PC-3 (cell line): ENCODE results near the gene SETBP1. TPM values are rescaled to one million over a fixed set of nuclear protein-coding genes. Genes with fewer than 3 reads are reported as not detected.

Experiments used
- ATAC-seq: fragments of 200-7000 bp; cut with Tn5 transposase; 2 replicates; pipeline ENCODE4 v1.9.1; 2020; ENCODE audit warnings: mild to moderate bottlenecking, moderate library complexity
- BruUV-seq: library from RNA; stranded (reverse); fragments of 400-500 nt; replicated peaks from 2 replicates; lab custom pipeline; 2021; lab: Mats Ljungman, UMichigan
- CTCF ChIA-PET: fragments of 300-600 bp; sonication (Branson Sonifier 250); formaldehyde crosslinking; loops from one replicate; lab custom pipeline; 2022; ENCODE audit warnings: antibody characterized with exemption; lab: Charles Lee
- POLR2A ChIA-PET: fragments of 300-600 bp; sonication (Branson Sonifier 250); formaldehyde crosslinking; loops from one replicate; lab custom pipeline; 2022; ENCODE audit warnings: antibody characterized with exemption; ENCODE audit not compliant: unreplicated experiment; lab: Charles Lee
- DNase-seq: peaks from one replicate; pipeline ENCODE4 v3.0.0-alpha.2; 2015
- H2AFZ ChIP-seq: fragments of 300-600 bp; sonication (generic); 2 replicates; pipeline ENCODE4 v1.6.0; 2016; ENCODE audit warnings: antibody characterized with exemption, low read length
- H3F3A ChIP-seq: fragments of 300-600 bp; sonication (generic); one replicate; pipeline ENCODE4 v1.6.0; 2017; ENCODE audit warnings: antibody characterized with exemption, low read length, control low read depth, mild to moderate bottlenecking; ENCODE audit not compliant: unreplicated experiment
- H3K27ac ChIP-seq: fragments of 300-600 bp; sonication (generic); 2 replicates; pipeline ENCODE4 v1.5.1; 2016; ENCODE audit warnings: mild to moderate bottlenecking, low read length
- H3K27me3 ChIP-seq: fragments of 300-600 bp; sonication (generic); 2 replicates; pipeline ENCODE4 v1.6.1; 2016; ENCODE audit warnings: low read length, mixed read lengths
- H3K36me3 ChIP-seq: fragments of 300-600 bp; sonication (generic); 2 replicates; pipeline ENCODE4 v1.6.1; 2016; ENCODE audit warnings: low read depth, mixed run types, low read length, mixed read lengths
- H3K4me1 ChIP-seq: fragments of 300-600 bp; sonication (generic); 2 replicates; pipeline ENCODE4 v1.5.1; 2016; ENCODE audit warnings: low read length; ENCODE audit not compliant: insufficient read depth
- H3K4me2 ChIP-seq: fragments of 300-600 bp; sonication (generic); 2 replicates; pipeline ENCODE4 v1.6.0; 2016; ENCODE audit warnings: low read length
- H3K4me3 ChIP-seq: fragments of 300-600 bp; sonication (generic); 2 replicates; pipeline ENCODE4 v1.5.1; 2016; ENCODE audit warnings: mild to moderate bottlenecking, low read length, mixed read lengths
- H3K79me2 ChIP-seq: fragments of 300-600 bp; sonication (generic); 2 replicates; pipeline ENCODE4 v1.6.1; 2017; ENCODE audit warnings: low read length, mixed read lengths
- H3K9ac ChIP-seq: fragments of 300-600 bp; sonication (generic); 2 replicates; pipeline ENCODE4 v1.6.0; 2016; ENCODE audit warnings: mild to moderate bottlenecking, low read length
- H3K9me2 ChIP-seq: fragments of 300-600 bp; sonication (generic); replicated peaks from 2 replicates; pipeline ENCODE4 v1.6.1; 2016; ENCODE audit warnings: mixed run types, low read length, mixed read lengths
- H3K9me3 ChIP-seq: fragments of 300-600 bp; sonication (generic); 2 replicates; pipeline ENCODE4 v1.6.1; 2016; ENCODE audit warnings: low read length, mixed read lengths
- H4K20me1 ChIP-seq: fragments of 300-600 bp; sonication (generic); 2 replicates; pipeline ENCODE4 v1.6.1; 2016; ENCODE audit warnings: low read length, mixed read lengths
- EZH2 ChIP-seq: fragments of 300-600 bp; sonication (generic); IDR thresholded peaks from one replicate; pipeline ENCODE4 v1.6.1; 2017; ENCODE audit warnings: antibody characterized with exemption, mild to moderate bottlenecking, low read length; ENCODE audit not compliant: unreplicated experiment
- EZH2phosphoT487 ChIP-seq: fragments of 300-600 bp; sonication (generic); IDR thresholded peaks from 2 replicates; pipeline ENCODE4 v1.6.1; 2018; ENCODE audit warnings: mild to moderate bottlenecking, antibody characterized with exemption, low read length, borderline replicate concordance
- intact Hi-C: fragments of 100-400 bp; cut with micrococcal nuclease; formaldehyde crosslinking; loops from 2 replicates; pipeline ENCODE4 v1.9.0; 2023
- total RNA-seq: library from RNA; depleted of rRNA; stranded (reverse); fragments of >200 nt; gene quantifications from 2 replicates; pipeline ENCODE4 v1.2.3, GENCODE V29; 2014
- TF ChIP-seq, protein P1 (sequence below): fragments of 300-600 bp; sonication (generic); conservative IDR thresholded peaks from 2 replicates; pipeline ENCODE4 v1.5.1; 2017; ENCODE audit warnings: antibody characterized with exemption, low read depth, mild to moderate bottlenecking, low read length

Gene SETBP1
- total RNA-seq, 1 experiment from 2014 or later, result 2.3 TPM

DNA sequence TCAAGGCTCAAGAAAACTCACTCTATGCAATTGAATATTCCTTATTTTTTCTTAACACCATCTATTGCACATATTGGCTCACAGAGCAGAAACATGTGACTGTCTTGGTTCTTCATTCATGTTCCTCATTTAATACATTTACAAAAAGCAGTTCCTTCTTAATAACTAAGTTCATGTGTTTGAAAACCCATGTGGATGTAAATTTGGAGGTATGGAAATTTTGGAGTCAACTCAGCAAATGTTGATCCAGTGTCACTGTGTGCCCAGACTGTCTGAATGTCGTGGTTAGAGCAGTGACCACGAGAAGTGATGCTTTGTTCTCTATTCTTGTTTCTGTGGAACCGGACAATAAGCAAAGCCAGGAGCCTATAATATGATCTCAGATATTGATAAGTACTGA, 299.1 kb downstream of the SETBP1 start:
- Histone ChIP-seq H2AFZ (no peak overlapping the region), H3K27ac (no peak overlapping the region), H4K20me1 (no peaks in the 10 kb centered on the region), H3K27me3 (no peaks in the 10 kb centered on the region), H3K79me2 (no peaks in the 10 kb centered on the region), H3K36me3 (no peaks in the 10 kb centered on the region), H3K4me3 (no peak overlapping the region), H3K9ac (no peak overlapping the region), H3F3A (no peaks in the 10 kb centered on the region), H3K4me2 (no peak overlapping the region), H3K9me2 (no peaks in the 10 kb centered on the region), H3K4me1 (no peaks in the 10 kb centered on the region), H3K9me3 (no peaks in the 10 kb centered on the region)
- DNase-seq (no peak), ATAC-seq (no peak)
- TF ChIP-seq, protein P1, sequence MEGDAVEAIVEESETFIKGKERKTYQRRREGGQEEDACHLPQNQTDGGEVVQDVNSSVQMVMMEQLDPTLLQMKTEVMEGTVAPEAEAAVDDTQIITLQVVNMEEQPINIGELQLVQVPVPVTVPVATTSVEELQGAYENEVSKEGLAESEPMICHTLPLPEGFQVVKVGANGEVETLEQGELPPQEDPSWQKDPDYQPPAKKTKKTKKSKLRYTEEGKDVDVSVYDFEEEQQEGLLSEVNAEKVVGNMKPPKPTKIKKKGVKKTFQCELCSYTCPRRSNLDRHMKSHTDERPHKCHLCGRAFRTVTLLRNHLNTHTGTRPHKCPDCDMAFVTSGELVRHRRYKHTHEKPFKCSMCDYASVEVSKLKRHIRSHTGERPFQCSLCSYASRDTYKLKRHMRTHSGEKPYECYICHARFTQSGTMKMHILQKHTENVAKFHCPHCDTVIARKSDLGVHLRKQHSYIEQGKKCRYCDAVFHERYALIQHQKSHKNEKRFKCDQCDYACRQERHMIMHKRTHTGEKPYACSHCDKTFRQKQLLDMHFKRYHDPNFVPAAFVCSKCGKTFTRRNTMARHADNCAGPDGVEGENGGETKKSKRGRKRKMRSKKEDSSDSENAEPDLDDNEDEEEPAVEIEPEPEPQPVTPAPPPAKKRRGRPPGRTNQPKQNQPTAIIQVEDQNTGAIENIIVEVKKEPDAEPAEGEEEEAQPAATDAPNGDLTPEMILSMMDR, result no peak
- no peak for TF ChIP-seq EZH2phosphoT487
- no peak for TF ChIP-seq EZH2
- intact Hi-C loops, result no loop called here
- POLR2A ChIA-PET, result no interaction called here
- CTCF ChIA-PET, result interaction anchor here (1.1 kb wide), 1 partner anchor 21 kb away, joined by 5 read pairs; no protein-coding TSS in a partner anchor
- no TSS peak for BruUV-seq

DNA sequence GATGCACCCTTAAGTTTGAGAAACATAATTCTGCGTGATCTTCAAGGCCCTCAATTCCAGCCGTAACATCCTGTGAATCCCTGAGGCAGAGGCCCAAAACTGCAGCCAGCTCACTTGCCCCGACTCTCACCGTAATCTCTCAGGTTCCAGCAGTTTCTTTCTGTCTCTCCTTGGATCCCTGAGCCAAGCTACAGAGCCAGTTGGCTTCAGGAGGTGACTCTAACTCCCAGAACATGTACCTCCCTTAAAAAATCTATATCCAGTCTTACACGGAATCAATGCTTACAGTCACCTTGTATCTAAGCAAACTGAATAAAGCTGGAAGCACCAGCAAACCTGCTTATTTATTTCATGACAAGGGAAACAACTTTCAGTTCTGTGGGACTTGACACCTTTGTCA, 300.4 kb downstream of the SETBP1 start:
- Histone ChIP-seq H3K9ac (no peak overlapping the region), H3F3A (no peaks in the 10 kb centered on the region), H4K20me1 (no peaks in the 10 kb centered on the region), H3K9me2 (no peaks in the 10 kb centered on the region), H3K27ac (no peak overlapping the region), H3K4me1 (no peaks in the 10 kb centered on the region), H3K4me2 (no peak overlapping the region), H3K36me3 (no peaks in the 10 kb centered on the region), H3K9me3 (no peaks in the 10 kb centered on the region), H3K27me3 (no peaks in the 10 kb centered on the region), H2AFZ (no peak overlapping the region), H3K4me3 (no peak overlapping the region), H3K79me2 (no peaks in the 10 kb centered on the region)
- TF ChIP-seq EZH2 (no peak), EZH2phosphoT487 (no peak)
- TF ChIP-seq, protein P1, result no peak
- POLR2A ChIA-PET, result no interaction called here
- intact Hi-C loops, result no loop called here
- CTCF ChIA-PET, result no interaction called here
- BruUV-seq, result no TSS peak
- ATAC-seq (no peak), DNase-seq (no peak)

DNA sequence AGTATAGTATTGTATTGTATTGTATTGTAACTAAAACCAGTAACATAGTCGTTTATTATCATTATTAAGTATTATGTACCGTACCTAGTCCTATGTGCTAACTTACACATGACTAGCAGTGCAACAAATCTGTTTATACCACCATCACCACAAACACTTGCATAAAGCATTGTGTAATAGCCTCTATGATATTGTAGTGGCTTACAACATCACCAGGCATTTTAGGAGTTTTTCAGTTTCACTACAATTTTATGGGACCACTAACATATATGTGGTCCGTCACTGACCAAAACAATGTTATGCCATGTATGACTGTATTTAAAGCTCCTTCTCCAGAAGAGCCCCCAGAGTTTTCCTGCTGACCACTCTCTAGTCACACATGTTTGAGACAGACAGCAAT, 306.2 kb downstream of the SETBP1 start:
- Histone ChIP-seq H3K36me3 (no peaks in the 10 kb centered on the region), H3K4me1 (peaks cover 6% of the 10 kb centered on the region; the same call in 1 of the 2 replicates), H3K4me2 (no peak overlapping the region), H3K79me2 (no peaks in the 10 kb centered on the region), H3K4me3 (no peak overlapping the region), H3K27me3 (no peaks in the 10 kb centered on the region), H3K27ac (no peak overlapping the region), H3F3A (no peaks in the 10 kb centered on the region), H2AFZ (no peak overlapping the region), H3K9ac (no peak overlapping the region), H3K9me2 (no peaks in the 10 kb centered on the region), H3K9me3 (no peaks in the 10 kb centered on the region), H4K20me1 (no peaks in the 10 kb centered on the region)
- no peak for ATAC-seq
- TF ChIP-seq EZH2 (no peak), EZH2phosphoT487 (no peak)
- TF ChIP-seq, protein P1, result no peak
- ChIA-PET POLR2A (no interaction called here), CTCF (no interaction called here)
- DNase-seq, result no peak
- intact Hi-C loops, result no loop called here
- no TSS peak for BruUV-seq
